ENCODE results near the gene FBF1. TPM values are rescaled to one million over a fixed set of nuclear protein-coding genes. Genes with fewer than 3 reads are reported as not detected.
"Not testable (repeated sequence)": the region's sequence is repeated elsewhere in the genome, so short reads cannot be mapped to it uniquely, and the experiment has no call there.

The FBF1 gene
- total and polyA plus RNA-seq, 9 donors = 3.0 to 14.9 (median 9.4) TPM

DNA sequence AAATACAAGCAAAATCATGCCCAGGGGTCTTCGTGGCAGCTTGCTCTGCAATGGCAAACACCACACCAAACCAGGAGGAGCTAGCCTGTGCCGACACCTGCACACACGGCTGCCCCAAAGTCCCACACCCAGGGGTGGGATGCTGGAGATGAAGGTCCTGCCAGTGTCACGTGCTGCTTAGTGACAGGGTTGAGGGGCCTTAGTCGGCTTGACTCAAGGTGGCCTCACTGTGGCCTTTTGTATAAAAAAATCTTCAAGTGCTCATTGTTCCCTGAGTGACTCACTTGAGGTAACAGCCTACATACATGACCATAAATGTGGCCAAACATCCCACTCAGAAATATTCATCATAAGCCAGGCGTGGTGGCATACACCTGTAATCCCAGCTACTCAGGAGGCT, 51.4 kb downstream of the FBF1 start:
- H3K4me3 ChIP-seq = no peak overlapping the region
- H3K9me3 ChIP-seq = no peaks in the 10 kb centered on the region
- 73 to 78% (median 75%) methylated on average over 6 of the region's 6 CpGs for WGBS, 3 donors
- no peaks in the 10 kb centered on the region for H3K27me3 ChIP-seq
- no peaks in the 10 kb centered on the region for H3K4me1 ChIP-seq (ENCODE audit: insufficient read depth)
- no peak overlapping the region for H3K27ac ChIP-seq
- no peaks in the 10 kb centered on the region for H3K36me3 ChIP-seq
- TF ChIP-seq POLR2A (IDR thresholded peaks at IDR 0.05) (no peak), EP300 (IDR thresholded peaks at IDR 0.05) (no peak)
- TF ChIP-seq, protein P1, sequence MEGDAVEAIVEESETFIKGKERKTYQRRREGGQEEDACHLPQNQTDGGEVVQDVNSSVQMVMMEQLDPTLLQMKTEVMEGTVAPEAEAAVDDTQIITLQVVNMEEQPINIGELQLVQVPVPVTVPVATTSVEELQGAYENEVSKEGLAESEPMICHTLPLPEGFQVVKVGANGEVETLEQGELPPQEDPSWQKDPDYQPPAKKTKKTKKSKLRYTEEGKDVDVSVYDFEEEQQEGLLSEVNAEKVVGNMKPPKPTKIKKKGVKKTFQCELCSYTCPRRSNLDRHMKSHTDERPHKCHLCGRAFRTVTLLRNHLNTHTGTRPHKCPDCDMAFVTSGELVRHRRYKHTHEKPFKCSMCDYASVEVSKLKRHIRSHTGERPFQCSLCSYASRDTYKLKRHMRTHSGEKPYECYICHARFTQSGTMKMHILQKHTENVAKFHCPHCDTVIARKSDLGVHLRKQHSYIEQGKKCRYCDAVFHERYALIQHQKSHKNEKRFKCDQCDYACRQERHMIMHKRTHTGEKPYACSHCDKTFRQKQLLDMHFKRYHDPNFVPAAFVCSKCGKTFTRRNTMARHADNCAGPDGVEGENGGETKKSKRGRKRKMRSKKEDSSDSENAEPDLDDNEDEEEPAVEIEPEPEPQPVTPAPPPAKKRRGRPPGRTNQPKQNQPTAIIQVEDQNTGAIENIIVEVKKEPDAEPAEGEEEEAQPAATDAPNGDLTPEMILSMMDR (IDR thresholded peaks at IDR 0.05) = no peak
- no peak for DNase-seq
- intact Hi-C loops (cut with DNase I) = no loop called here

GRCh38 chr17:75888484-75888883, 52.4 kb downstream of the FBF1 start:
- DNase-seq = no peak

GRCh38 chr17:75885860-75886259, 55.0 kb downstream of the FBF1 start:
- H3K4me3 ChIP-seq; intact Hi-C loops (cut with DNase I); H3K27me3 ChIP-seq; H3K36me3 ChIP-seq; DNase-seq; H3K9me3 ChIP-seq; H3K4me1 ChIP-seq (ENCODE audit: insufficient read depth); H3K27ac ChIP-seq: not testable (repeated sequence)
- WGBS, 3 donors = 73 to 80% (median 78%) methylated on average over 9 of the region's 9 CpGs

More at GRCh38 chr17:75888484-75888883, 52.4 kb downstream of the FBF1 start:
- no peaks in the 10 kb centered on the region for H3K36me3 ChIP-seq
- H3K4me3 ChIP-seq = no peak overlapping the region
- H3K27me3 ChIP-seq = no peaks in the 10 kb centered on the region
- intact Hi-C loops (cut with DNase I) = no loop called here
- H3K9me3 ChIP-seq = no peaks in the 10 kb centered on the region
- 82 to 88% (median 86%) methylated on average over 6 of the region's 6 CpGs for WGBS, 3 donors
- H3K4me1 ChIP-seq (ENCODE audit: insufficient read depth) = no peaks in the 10 kb centered on the region
- no peak overlapping the region for H3K27ac ChIP-seq
- TF ChIP-seq EP300 (IDR thresholded peaks at IDR 0.05) = no peak
- TF ChIP-seq, protein P1 (IDR thresholded peaks at IDR 0.05) = no peak
- TF ChIP-seq POLR2A (IDR thresholded peaks at IDR 0.05) = no peak

- TF ChIP-seq POLR2A (IDR thresholded peaks at IDR 0.05) = no peak
- TF ChIP-seq EP300 (IDR thresholded peaks at IDR 0.05) = no peak
- TF ChIP-seq, protein P1 (IDR thresholded peaks at IDR 0.05) = no peak
- Histone ChIP-seq H3K27me3 (no peaks in the 10 kb centered on the region), H3K9me3 (no peaks in the 10 kb centered on the region), H3K27ac (no peak overlapping the region), H3K4me3 (no peak overlapping the region), H3K36me3 (no peaks in the 10 kb centered on the region), H3K4me1 (ENCODE audit: insufficient read depth) (no peaks in the 10 kb centered on the region)
- 77 to 79% (median 78%) methylated on average over 8 of the region's 8 CpGs for WGBS, 3 donors
- DNase-seq = no peak
- intact Hi-C loops (cut with DNase I) = no loop called here
These were observed 55.4 kb downstream of the FBF1 start for GRCh38 chr17:75885431-75885830.

DNA sequence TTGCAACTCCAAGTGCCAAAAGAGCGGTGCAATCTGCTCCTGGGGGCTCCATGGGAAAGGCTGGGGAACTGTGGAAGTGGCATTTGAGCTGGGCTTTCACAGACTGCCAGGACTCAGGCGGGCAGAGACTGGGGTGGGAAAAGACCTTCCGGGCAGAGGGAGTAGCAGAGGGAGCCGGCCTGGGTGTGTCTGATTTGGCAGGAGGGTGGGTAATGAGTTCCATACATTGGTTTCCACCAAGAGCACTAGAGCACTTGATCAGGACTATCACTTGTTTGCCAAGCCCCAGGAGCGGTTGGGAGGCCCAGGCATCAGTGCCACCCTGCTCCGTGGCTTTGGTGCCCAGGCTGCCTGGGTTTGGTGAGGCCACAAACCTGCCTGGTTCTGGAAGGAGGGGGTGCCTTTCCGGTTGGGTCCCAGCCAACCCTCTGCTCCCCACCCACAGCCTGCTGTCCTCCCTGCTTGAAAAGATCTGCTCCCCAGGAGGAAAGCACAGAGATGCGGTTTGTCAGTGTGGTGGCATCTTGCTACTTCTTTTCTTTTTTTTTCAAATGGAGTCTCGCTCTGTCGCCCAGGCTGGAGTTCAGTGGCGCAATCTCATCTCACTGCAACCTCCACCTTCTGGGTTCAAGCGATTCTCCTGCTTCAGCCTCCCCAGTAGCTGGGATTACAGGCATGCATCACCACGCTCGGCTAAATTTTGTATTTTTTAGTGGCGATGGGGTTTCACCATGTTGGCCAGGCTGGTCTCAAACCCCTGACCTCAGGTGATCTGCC, 59.0 kb downstream of the FBF1 start:
- H3K9me3 ChIP-seq = no peaks in the 10 kb centered on the region
- H3K36me3 ChIP-seq = no peaks in the 10 kb centered on the region
- no peak overlapping the region for H3K4me3 ChIP-seq
- intact Hi-C loops (cut with DNase I) = no loop called here
- no peak for DNase-seq
- 82 to 89% (median 88%) methylated on average over 15 of the region's 15 CpGs for WGBS, 3 donors
- H3K27me3 ChIP-seq = no peaks in the 10 kb centered on the region
- H3K27ac ChIP-seq = no peak overlapping the region
- H3K4me1 ChIP-seq (ENCODE audit: insufficient read depth) = peaks cover 5% of the 10 kb centered on the region
- TF ChIP-seq, protein P1 (IDR thresholded peaks at IDR 0.05) = no peak
- TF ChIP-seq EP300 (IDR thresholded peaks at IDR 0.05) (no peak), POLR2A (IDR thresholded peaks at IDR 0.05) (no peak)
